Measurements from ENCODE around the gene DUT. TPM values are rescaled to one million over a fixed set of nuclear protein-coding genes. Genes with fewer than 3 reads are reported as not detected.
A peak's percentile ranks its signal among the peaks of the same experiment; 100 is the strongest.

Gene DUT
- 100 to 1,000 TPM; 605 to 628 TPM for total RNA-seq

DNA sequence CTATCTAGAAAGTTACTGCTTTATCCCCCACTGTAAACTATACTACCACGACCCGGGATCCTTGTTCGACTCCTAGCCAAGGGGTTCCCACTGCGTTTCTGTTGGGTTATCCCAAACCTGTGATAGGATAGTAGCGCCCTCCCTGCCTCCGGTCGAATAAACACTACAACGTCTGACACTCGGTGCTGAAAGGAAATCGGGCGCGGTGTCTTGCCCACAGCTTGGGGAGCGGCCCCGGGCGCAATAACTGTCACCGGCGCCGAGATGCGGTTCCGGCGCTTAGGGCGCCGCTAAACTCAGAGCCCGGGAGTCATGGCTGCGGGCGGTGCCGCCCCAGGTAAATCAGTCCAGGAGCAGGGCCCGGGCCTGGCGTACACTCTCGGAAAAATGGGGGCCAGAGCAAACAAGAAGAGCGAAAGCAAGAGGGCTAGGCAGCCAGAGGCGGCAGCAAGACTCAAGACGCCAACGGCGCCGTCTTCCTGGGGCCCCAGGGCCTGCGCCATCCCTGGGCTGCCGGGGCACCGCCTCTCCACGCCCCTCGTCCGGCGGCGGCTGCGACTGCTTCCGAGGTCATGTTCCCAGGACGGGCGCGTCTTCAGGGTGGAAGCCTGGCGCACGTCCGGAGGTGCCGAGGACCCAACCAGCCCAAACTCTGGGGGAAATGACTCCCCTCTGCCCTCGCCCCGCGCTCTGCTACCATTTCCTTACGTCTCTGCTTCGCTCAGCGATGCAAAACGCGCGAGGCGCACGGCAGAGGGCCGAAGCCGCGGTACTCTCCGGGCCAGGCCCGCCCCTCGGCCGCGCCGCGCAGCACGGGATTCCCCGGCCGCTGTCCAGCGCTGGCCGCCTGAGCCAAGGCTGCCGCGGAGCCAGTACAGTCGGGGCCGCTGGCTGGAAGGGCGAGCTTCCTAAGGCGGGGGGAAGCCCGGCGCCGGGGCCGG lies at the start of gene DUT:
TSS of gene DUT (plus strand) at position 575 of the 941 bp plus-strand sequence. CDS start at position 662, 87 bp downstream.
- peak within 1 kb of the TSS; percentile 95 for H3K4me3 Mint-ChIP-seq
- H3K27ac Mint-ChIP-seq = peak within 1 kb of the TSS; percentile 97
- intact Hi-C loops (cut with micrococcal nuclease) = loop anchor here (1.0 to 10.0 kb wide), 6 partner anchors 314 to 1806 kb away; partner anchors contain the start of genes CEP152, DTWD1, FAM227B and FBN1
- CTCF ChIA-PET = no interaction called here
- peaks cover 43% of the 10 kb centered on the region for H3K36me3 Mint-ChIP-seq (ENCODE audit: low read depth)
- H3K27me3 Mint-ChIP-seq (ENCODE audit: low read depth) = no peaks in the 10 kb centered on the region
- peak; percentile 84 for DNase-seq
- no peaks in the 10 kb centered on the region for H3K9me3 Mint-ChIP-seq
- H3K4me1 Mint-ChIP-seq (ENCODE audit: low read depth) = peaks cover 37% of the 10 kb centered on the region

DNA sequence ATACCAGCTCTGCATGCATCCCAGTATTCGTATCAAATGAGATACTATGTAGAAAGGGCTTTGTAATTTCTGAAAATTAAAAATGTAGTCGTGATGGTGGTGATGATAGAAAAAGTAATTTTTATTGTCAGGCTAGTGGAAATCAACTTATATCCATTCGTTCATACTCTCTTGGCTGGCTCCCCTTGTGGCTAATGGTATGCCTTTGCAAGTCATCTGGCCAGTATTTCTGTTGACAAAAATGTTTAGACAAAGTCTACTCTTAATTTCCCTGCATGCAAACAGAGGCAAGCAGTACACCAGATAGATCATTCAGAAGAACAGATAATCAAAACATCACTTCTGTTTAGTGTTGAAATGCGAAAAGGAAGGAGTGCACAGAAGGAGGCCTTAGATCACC lies 49.6 kb upstream of the DUT start:
- intact Hi-C loops (cut with micrococcal nuclease) = loop anchor here (10.0 kb wide), 1 partner anchor 807 kb away; no protein-coding TSS in a partner anchor
- H3K27me3 Mint-ChIP-seq (ENCODE audit: low read depth) = peaks cover 2% of the 10 kb centered on the region
- no peak for DNase-seq
- CTCF ChIA-PET = no interaction called here
- H3K27ac Mint-ChIP-seq = no peak overlapping the region
- no peaks in the 10 kb centered on the region for H3K9me3 Mint-ChIP-seq
- no peak overlapping the region for H3K4me3 Mint-ChIP-seq
- no peaks in the 10 kb centered on the region for H3K36me3 Mint-ChIP-seq (ENCODE audit: low read depth)
- H3K4me1 Mint-ChIP-seq (ENCODE audit: low read depth) = peaks cover 7% of the 10 kb centered on the region

DNA sequence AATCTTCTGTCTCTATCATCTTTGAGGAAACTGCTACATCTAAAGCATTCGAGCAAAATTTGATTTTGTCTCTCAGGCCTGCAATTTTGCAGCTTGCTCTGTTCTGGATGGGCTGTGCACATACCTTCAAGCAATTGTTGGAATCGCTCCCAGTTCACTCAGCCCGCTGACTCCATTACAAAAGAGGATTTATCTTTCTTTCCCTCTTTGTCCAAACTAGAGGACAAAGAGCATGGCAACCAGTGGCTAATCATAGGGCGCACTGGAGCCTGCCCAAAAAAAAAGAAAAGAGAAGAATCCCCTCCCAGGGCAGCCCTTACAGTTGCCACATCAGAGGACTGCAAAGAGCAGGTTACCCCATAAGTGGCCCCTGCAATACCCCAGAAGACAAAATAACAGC lies 49.0 kb upstream of the DUT start:
- intact Hi-C loops (cut with micrococcal nuclease) = loop anchor here (10.0 kb wide), 1 partner anchor 807 kb away; no protein-coding TSS in a partner anchor
- CTCF ChIA-PET = no interaction called here
- Mint-ChIP-seq H3K4me1 (ENCODE audit: low read depth) (peaks cover 7% of the 10 kb centered on the region), H3K27me3 (ENCODE audit: low read depth) (peaks cover 2% of the 10 kb centered on the region), H3K9me3 (no peaks in the 10 kb centered on the region), H3K36me3 (ENCODE audit: low read depth) (no peaks in the 10 kb centered on the region), H3K4me3 (no peak overlapping the region), H3K27ac (no peak overlapping the region)
- no peak for DNase-seq

DNA sequence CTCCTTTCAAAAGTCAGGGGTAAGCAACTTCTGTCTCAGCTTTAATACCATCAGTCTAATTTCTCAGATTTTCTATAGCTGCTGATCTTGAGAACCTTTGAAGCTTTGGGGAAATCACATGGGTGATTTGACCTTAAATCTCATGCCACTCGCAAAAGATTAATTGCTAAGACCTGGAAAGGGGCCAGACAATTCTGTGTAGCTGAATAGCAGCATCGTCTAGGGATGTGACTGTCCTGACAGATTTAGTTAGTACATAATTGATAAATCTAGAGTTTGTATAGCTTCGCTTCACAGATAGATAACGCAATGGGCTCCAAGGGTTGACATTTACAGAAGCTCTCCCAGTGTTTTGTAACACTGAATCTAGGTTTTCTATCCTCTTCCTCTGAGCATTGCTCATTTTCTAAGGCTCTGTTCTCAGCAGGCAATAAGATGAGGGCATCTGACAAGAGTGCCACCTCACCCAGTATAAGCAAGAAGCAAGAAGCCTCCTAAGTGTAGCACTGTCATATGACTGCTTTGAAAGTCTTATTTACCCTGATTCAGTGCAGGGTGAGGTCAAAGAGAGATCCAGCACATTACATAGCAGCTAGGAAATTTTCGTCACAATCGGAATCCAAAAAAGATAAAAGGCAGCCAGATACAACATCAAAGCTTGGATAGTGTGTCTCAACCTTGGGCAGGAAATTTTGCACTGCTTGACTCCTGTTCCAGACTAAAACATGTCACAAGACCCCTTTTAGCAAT lies 47.7 kb upstream of the DUT start:
- DNase-seq = no peak
- peaks cover 7% of the 10 kb centered on the region for H3K4me1 Mint-ChIP-seq (ENCODE audit: low read depth)
- no peaks in the 10 kb centered on the region for H3K9me3 Mint-ChIP-seq
- H3K27me3 Mint-ChIP-seq (ENCODE audit: low read depth) = peaks cover 2% of the 10 kb centered on the region
- intact Hi-C loops (cut with micrococcal nuclease) = loop anchor here (2.0 to 10.0 kb wide), 2 partner anchors 69 to 809 kb away; no protein-coding TSS in a partner anchor
- no peaks in the 10 kb centered on the region for H3K36me3 Mint-ChIP-seq (ENCODE audit: low read depth)
- CTCF ChIA-PET = interaction anchor here (0.7 to 3.0 kb wide), 7 partner anchors 13 to 1541 kb away, joined by 3 to 16 read pairs (median 3); no protein-coding TSS in a partner anchor
- H3K4me3 Mint-ChIP-seq = no peak overlapping the region
- H3K27ac Mint-ChIP-seq = no peak overlapping the region

DNA sequence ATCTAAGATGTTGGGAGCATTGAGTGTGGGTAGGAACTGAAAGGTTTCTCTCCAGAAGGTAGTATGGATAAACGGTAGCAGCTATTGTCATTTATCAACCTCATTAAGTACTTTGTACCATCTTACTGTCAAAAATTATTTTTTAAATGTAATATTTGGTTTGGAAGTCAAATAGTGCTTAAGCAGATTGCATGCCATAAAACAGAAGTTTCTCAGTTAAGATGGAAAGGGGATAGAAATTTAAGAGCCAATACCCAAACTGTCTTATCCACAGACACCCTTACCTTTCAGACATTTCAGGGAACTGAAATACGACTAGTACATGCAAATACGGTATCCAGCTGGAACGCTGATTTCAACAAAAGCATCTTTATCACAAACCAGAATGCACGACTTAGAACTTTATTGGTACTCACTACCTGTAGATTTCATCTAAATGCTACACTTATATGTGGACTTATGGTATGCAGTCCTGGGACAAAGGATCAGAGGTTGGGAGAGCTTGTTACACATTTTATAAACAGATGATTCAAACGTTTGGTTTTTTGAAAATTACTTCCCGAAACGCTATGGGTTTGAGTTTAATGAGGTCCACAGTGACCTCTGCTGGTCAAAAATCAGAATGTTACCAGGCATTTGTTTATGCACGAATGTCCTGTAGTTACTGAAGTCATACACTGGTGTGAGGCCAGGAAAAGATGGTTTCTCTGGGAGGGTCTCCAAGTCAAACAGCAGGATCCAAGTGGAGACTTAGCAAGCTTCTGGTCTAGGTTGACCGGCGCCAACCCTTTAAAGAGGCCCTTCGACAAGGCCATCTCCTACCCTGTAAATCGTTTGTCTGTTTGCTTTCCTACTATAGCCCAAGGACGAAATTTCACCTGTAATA lies 45.7 kb upstream of the DUT start:
- CTCF ChIA-PET = interaction anchor here (0.5 to 3.4 kb wide), 13 partner anchors 9 to 1563 kb away, joined by 3 to 16 read pairs (median 4); no protein-coding TSS in a partner anchor
- DNase-seq = peak; percentile 66
- intact Hi-C loops (cut with micrococcal nuclease) = loop anchor here (1.0 to 10.0 kb wide), 6 partner anchors 67 to 1973 kb away; no protein-coding TSS in a partner anchor
- H3K4me3 Mint-ChIP-seq = no peak overlapping the region
- no peaks in the 10 kb centered on the region for H3K36me3 Mint-ChIP-seq (ENCODE audit: low read depth)
- H3K27ac Mint-ChIP-seq = no peak overlapping the region
- peaks cover 1% of the 10 kb centered on the region for H3K27me3 Mint-ChIP-seq (ENCODE audit: low read depth)
- H3K4me1 Mint-ChIP-seq (ENCODE audit: low read depth) = peaks cover 7% of the 10 kb centered on the region
- H3K9me3 Mint-ChIP-seq = no peaks in the 10 kb centered on the region

DNA sequence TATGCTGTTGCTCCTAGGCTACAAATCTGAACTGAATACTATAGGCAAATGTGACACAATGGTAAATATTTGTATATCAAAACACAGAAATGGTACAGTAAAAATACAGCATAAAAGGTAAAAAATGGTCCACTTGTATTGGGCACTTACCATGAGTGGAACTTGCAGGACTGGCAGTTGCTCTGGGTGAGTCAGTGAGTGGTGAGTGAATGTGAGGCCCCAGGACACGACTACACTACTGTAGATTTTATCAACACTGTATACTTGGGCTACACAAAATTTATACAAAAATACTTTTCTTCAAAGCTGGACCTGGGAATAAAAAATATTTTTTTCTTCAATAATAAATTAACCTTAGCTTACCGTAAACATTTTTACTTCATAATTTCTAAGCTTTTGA lies 41.6 kb upstream of the DUT start:
- no peaks in the 10 kb centered on the region for H3K36me3 Mint-ChIP-seq (ENCODE audit: low read depth)
- no peak overlapping the region for H3K27ac Mint-ChIP-seq
- no peaks in the 10 kb centered on the region for H3K27me3 Mint-ChIP-seq (ENCODE audit: low read depth)
- CTCF ChIA-PET = no interaction called here
- H3K4me3 Mint-ChIP-seq = no peak overlapping the region
- peaks cover 7% of the 10 kb centered on the region for H3K4me1 Mint-ChIP-seq (ENCODE audit: low read depth)
- no peak for DNase-seq
- intact Hi-C loops (cut with micrococcal nuclease) = loop anchor here (5.0 to 10.0 kb wide), 4 partner anchors 177 to 1977 kb away; no protein-coding TSS in a partner anchor
- H3K9me3 Mint-ChIP-seq = no peaks in the 10 kb centered on the region

DNA sequence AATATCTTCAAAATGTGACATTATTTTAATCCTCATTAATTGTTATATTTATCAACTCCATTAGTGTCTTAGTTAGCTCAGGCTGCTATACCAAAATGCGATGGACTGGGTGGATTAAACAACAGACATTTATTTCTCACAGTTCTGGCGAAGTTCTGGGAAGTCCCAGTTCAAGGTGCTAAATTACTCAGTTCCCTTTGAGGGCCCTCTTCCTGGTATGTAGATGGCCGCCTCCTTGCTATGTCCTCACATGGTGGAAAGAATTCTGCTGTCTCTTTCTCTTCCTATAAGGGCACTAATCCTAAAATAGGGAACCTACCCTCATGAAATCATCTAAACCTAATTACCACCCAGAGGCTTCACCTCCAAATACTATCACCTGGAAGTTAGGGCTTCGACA lies 38.8 kb upstream of the DUT start:
- Mint-ChIP-seq H3K27ac (no peak overlapping the region), H3K4me3 (no peak overlapping the region), H3K27me3 (ENCODE audit: low read depth) (no peaks in the 10 kb centered on the region), H3K9me3 (no peaks in the 10 kb centered on the region), H3K36me3 (ENCODE audit: low read depth) (no peaks in the 10 kb centered on the region), H3K4me1 (ENCODE audit: low read depth) (no peaks in the 10 kb centered on the region)
- CTCF ChIA-PET = interaction anchor here (0.5 kb wide), 1 partner anchor 115 kb away, joined by 3 read pairs; no protein-coding TSS in a partner anchor
- intact Hi-C loops (cut with micrococcal nuclease) = no loop called here
- DNase-seq = peak; percentile 4

DNA sequence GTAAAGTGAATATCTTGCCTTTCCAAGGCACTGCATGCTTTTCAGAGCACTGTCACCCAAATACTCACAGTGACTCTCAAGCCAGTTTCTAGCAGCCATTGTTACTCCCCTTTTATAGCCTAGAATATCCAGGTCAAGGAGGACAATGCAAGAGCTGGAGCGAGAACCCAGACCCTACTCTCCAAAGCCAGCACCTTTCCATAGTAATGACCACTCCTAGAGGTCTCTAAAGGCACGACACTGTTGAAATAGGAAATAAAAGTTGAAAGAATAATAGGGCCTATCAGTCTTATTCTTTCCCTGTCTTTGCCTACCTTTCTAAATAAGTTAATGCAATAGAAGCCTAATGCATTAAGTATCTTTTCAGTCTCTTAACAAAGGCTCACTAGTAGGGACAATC lies 33.6 kb upstream of the DUT start:
- no peak overlapping the region for H3K27ac Mint-ChIP-seq
- no peaks in the 10 kb centered on the region for H3K4me1 Mint-ChIP-seq (ENCODE audit: low read depth)
- CTCF ChIA-PET = interaction anchor here (3.9 kb wide), 1 partner anchor 12 kb away, joined by 16 read pairs; no protein-coding TSS in a partner anchor
- H3K4me3 Mint-ChIP-seq = no peak overlapping the region
- no peaks in the 10 kb centered on the region for H3K9me3 Mint-ChIP-seq
- H3K27me3 Mint-ChIP-seq (ENCODE audit: low read depth) = no peaks in the 10 kb centered on the region
- no peaks in the 10 kb centered on the region for H3K36me3 Mint-ChIP-seq (ENCODE audit: low read depth)
- intact Hi-C loops (cut with micrococcal nuclease) = no loop called here
- DNase-seq = no peak

DNA sequence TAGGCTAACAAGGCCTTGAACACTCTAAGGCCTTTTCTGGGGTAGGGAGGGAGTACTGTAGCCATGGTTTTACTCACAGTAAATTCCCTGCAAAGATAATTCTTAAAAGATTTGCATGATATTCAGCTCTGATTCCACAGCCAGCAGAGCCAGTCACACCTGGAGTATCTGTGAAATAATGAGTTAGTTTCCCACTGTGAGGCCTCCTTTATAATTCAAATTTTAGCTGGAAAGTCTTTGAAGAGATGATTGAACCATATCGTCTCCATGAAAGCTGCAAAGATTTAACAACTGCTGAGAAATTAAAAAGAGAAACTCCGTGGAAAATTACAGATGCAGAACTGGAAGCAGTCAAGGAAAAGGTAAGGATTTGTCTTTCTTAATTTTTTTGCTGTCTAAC lies 32.3 kb upstream of the DUT start:
- H3K4me3 Mint-ChIP-seq = no peak overlapping the region
- H3K36me3 Mint-ChIP-seq (ENCODE audit: low read depth) = no peaks in the 10 kb centered on the region
- no peaks in the 10 kb centered on the region for H3K4me1 Mint-ChIP-seq (ENCODE audit: low read depth)
- no peak overlapping the region for H3K27ac Mint-ChIP-seq
- intact Hi-C loops (cut with micrococcal nuclease) = no loop called here
- no peaks in the 10 kb centered on the region for H3K9me3 Mint-ChIP-seq
- no peak for DNase-seq
- CTCF ChIA-PET = interaction anchor here (3.9 kb wide), 1 partner anchor 14 kb away, joined by 16 read pairs; no protein-coding TSS in a partner anchor
- no peaks in the 10 kb centered on the region for H3K27me3 Mint-ChIP-seq (ENCODE audit: low read depth)

DNA sequence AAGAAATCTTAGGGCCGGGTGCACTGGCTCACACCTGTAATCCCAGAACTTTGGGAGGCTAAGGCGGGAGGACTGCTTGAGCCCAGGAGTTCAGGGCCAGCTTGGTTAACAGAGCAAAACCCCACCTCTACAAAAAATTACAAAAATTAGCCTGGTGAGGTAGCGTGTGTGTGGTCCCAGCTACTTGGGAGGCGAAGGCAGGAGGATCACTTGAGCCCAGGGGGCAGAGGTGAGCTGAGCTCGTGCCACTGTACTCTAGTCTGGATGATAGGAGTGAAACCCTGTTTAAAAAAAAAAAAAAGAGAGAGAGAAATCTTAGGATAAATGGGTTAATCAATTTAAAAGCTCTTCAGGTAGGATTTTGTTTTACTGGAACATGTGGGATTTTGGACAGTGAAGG lies 31.2 kb upstream of the DUT start:
- no peak for DNase-seq
- H3K36me3 Mint-ChIP-seq (ENCODE audit: low read depth) = no peaks in the 10 kb centered on the region
- no peaks in the 10 kb centered on the region for H3K9me3 Mint-ChIP-seq
- H3K27me3 Mint-ChIP-seq (ENCODE audit: low read depth) = no peaks in the 10 kb centered on the region
- no peak overlapping the region for H3K4me3 Mint-ChIP-seq
- H3K4me1 Mint-ChIP-seq (ENCODE audit: low read depth) = no peaks in the 10 kb centered on the region
- H3K27ac Mint-ChIP-seq = no peak overlapping the region
- CTCF ChIA-PET = interaction anchor here (0.6 to 1.4 kb wide), 2 partner anchors 55 to 869 kb away, joined by 4 to 5 read pairs; no protein-coding TSS in a partner anchor
- intact Hi-C loops (cut with micrococcal nuclease) = no loop called here

DNA sequence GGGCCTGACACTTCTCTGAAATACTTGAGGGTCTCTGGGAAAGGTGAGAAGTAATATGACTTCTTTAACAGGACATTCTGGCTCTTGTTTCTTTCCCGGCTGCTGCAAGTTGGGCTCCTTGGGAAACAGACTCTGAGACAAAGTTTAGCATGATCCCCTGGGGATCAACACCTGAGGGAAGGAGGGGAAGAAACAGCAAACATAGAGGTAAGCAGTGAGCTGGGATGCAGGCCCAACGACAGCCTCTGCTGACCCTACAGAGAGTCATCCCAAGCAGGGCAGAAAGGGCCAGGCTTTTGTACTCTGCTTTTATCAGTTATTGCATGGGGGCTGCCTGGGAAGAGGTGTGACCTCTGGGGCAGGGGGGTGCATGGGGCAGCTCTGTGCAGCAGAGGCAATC lies 26.8 kb upstream of the DUT start:
- CTCF ChIA-PET = no interaction called here
- H3K27ac Mint-ChIP-seq = no peak overlapping the region
- H3K4me1 Mint-ChIP-seq (ENCODE audit: low read depth) = no peaks in the 10 kb centered on the region

More for the DNA sequence above, 26.8 kb upstream of the DUT start:
- Mint-ChIP-seq H3K27me3 (ENCODE audit: low read depth) (no peaks in the 10 kb centered on the region), H3K9me3 (no peaks in the 10 kb centered on the region), H3K4me3 (no peak overlapping the region), H3K36me3 (ENCODE audit: low read depth) (no peaks in the 10 kb centered on the region)
- intact Hi-C loops (cut with micrococcal nuclease) = no loop called here
- no peak for DNase-seq

All from activated naive CD4-positive, alpha-beta T cell treated with anti-CD3 and anti-CD28 coated beads for 36 hours (primary cell).